Adrenal gland (tissue), 12 donors: ENCODE results near the gene RAD51D. TPM values are rescaled to one million over a fixed set of nuclear protein-coding genes. Genes with fewer than 3 reads are reported as not detected.
"Not testable (repeated sequence)": the region's sequence is repeated elsewhere in the genome, so short reads cannot be mapped to it uniquely, and the experiment has no call there.

ENCODE experiments used
- DNase-seq, 7 donors: peaks; one replicate each; pipeline ENCODE4 v3.0.0-alpha.2; 2019 to 2020
- H3K27ac ChIP-seq, 5 donors: fragments of 200-600 bp; sonication (generic) in 4 of 5; 1 replicate in 3 of 5; 2 replicates in 2 of 5; pipeline versions ENCODE4 v1.5.1 to v1.8.0; 2016 to 2020; ENCODE audit warnings: mild to moderate bottlenecking in 1 of 5
- H3K27me3 ChIP-seq: fragments of 200-600 bp; 2 replicates; pipeline ENCODE4 v1.8.0; 2021
- H3K36me3 ChIP-seq, 2 donors: fragments of 200-600 bp; replicated peaks in 1 of 2; 1 replicate in 1 of 2; 2 replicates in 1 of 2; pipeline versions ENCODE4 v1.5.1 to v1.8.0; 2018 to 2022
- H3K4me1 ChIP-seq, 2 donors: fragments of 200-600 bp; replicated peaks in 1 of 2; 1 replicate in 1 of 2; 2 replicates in 1 of 2; pipeline versions ENCODE4 v1.5.1 to v1.8.0; 2018 to 2021
- H3K4me3 ChIP-seq, 4 donors: fragments of 200-600 bp; sonication (generic) in 3 of 4; one replicate each; pipeline ENCODE4 v1.5.1; 2016 to 2018
- H3K9me3 ChIP-seq, 3 donors: fragments of 200-600 bp; sonication (generic) in 1 of 3; replicated peaks in 1 of 3; 1 replicate in 2 of 3; 2 replicates in 1 of 3; pipeline versions ENCODE4 v1.5.1 to v1.8.0; 2016 to 2021
- POLR2A ChIP-seq, 2 donors: fragments of 450-650 bp; IDR thresholded peaks; one replicate each; pipeline ENCODE4 v1.6.1; 2017; ENCODE audit warnings: antibody characterized with exemption in 2 of 2, mild to moderate bottlenecking in 2 of 2, moderate library complexity in 1 of 2
- WGBS, 4 donors: extraction: QIAGEN DNeasy Blood & Tissue Kit in 2 of 4; methylation state at CpG; one replicate each; pipeline versions ENCODE4 v1.1.5 to v1.1.7; 2013 to 2017; 5-methylcytosine and 5-hydroxymethylcytosine counted together
- intact Hi-C, 2 donors: fragments of 100-400 bp; cut with DNase I; formaldehyde crosslinking; loops; one replicate each; pipeline versions ENCODE4 v1.14.1 to v1.15.0; 2022 to 2023
- polyA plus RNA-seq, 3 donors: library from polyadenylated mRNA; stranded (reverse); fragments of 200-250 nt in 2 of 3; fragments of 350-450 nt in 1 of 3; fragmentation: Illumina TruSeq in 1 of 3; extraction: RNeasy Lipid Tissue Mini Kit (QIAGEN cat#74804) in 1 of 3; gene quantifications; one replicate each; pipeline ENCODE4 v1.2.3, GENCODE V29; 2013 to 2014
- total RNA-seq, 9 donors: library from RNA; depleted of rRNA in 4 of 9; stranded (reverse); fragments of >200 nt in 4 of 9; fragments of 120-200 nt in 1 of 9; fragmentation: NEBNext Ultra II Directional in 1 of 9; extraction: Animal tissue kit (Norgen Biotek cat#: 25700) in 1 of 9; gene quantifications; one replicate each; pipeline versions ENCODE4 v1.1.0 to v1.2.4, GENCODE V29; 2013 to 2023
- TF ChIP-seq, protein P1 (sequence below), 6 experiments: fragments of 450-650 bp in 4 of 6; fragments of 200-600 bp in 2 of 6; sonication (generic) in 1 of 6; IDR thresholded peaks; 1 replicate in 5 of 6; 2 replicates in 1 of 6; pipeline versions ENCODE4 v1.5.1 to v1.8.0; 2016 to 2021; ENCODE audit warnings: antibody characterized with exemption in 6 of 6, mild to moderate bottlenecking in 2 of 6, moderate library complexity in 1 of 6
- donor health status: healthy with polysubstance abuse.
- donor health status: Bipolar disorder and iron deficiency.
- donor health status: DM: yes; HTN: yes; CAD: no.
- donor health status: DM: no; HTN: no; CAD: no.
- donor health status: DM: no; HTN: no; CAD: no.
- donor health status: DM: yes; HTN: yes; CAD: no.

The RAD51D gene
- total and polyA plus RNA-seq, 12 donors: 3.3 to 14.3 (median 5.8) TPM

GRCh38 chr17:35048685-35049379 lies 70.8 kb downstream of the RAD51D start:
- Histone ChIP-seq H3K27ac (no peak overlapping the region), H3K4me1 (peaks cover 4 to 30% of the 10 kb centered on the region in 2 donors), H3K36me3 (no peaks in the 10 kb centered on the region), H3K9me3 (no peaks in the 10 kb centered on the region), H3K27me3 (no peaks in the 10 kb centered on the region), H3K4me3 (no peak overlapping the region)
- intact Hi-C loops: no loop called here
- TF ChIP-seq POLR2A (IDR thresholded peaks at IDR 0.05): no peak
- TF ChIP-seq, protein P1, sequence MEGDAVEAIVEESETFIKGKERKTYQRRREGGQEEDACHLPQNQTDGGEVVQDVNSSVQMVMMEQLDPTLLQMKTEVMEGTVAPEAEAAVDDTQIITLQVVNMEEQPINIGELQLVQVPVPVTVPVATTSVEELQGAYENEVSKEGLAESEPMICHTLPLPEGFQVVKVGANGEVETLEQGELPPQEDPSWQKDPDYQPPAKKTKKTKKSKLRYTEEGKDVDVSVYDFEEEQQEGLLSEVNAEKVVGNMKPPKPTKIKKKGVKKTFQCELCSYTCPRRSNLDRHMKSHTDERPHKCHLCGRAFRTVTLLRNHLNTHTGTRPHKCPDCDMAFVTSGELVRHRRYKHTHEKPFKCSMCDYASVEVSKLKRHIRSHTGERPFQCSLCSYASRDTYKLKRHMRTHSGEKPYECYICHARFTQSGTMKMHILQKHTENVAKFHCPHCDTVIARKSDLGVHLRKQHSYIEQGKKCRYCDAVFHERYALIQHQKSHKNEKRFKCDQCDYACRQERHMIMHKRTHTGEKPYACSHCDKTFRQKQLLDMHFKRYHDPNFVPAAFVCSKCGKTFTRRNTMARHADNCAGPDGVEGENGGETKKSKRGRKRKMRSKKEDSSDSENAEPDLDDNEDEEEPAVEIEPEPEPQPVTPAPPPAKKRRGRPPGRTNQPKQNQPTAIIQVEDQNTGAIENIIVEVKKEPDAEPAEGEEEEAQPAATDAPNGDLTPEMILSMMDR (IDR thresholded peaks at IDR 0.05): no peak
- 86 to 98% (median 93%) methylated on average over 3 of the region's 3 CpGs for WGBS, 4 donors
- DNase-seq: no peak

DNA sequence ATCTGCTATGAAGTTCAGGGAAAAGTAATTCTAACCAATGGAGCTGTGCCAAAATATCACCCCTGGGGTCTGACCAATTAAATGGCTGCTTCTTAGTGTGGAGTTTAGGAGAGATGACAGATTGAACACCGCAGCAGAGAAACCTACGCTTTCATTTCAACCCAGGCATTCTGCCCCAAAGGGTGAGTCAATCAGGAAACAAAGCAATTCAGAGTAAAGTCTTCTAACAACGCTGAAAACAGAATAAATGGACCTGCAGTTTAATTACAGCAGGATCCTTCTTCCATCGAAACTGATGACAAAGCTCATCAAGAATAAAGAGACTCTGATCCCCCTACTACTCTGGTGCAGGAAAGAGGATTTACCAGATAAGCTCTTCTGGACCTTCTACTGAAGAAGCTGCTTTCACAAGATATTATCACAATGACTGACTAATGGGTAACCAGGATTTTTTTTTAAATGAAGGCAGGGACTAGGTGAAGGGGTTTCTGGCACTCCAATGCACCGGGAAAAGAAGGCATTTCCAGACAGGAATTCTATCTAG lies 72.8 kb downstream of the RAD51D start:
- Histone ChIP-seq H3K36me3 (no peaks in the 10 kb centered on the region), H3K9me3 (no peaks in the 10 kb centered on the region), H3K4me3 (no peak overlapping the region), H3K27ac (no peak overlapping the region), H3K27me3 (no peaks in the 10 kb centered on the region), H3K4me1 (peaks cover 4 to 18% of the 10 kb centered on the region in 2 donors)
- 56 to 73% (median 66%) methylated on average over 5 of the region's 5 CpGs for WGBS, 4 donors
- intact Hi-C loops: no loop called here
- TF ChIP-seq, protein P1 (IDR thresholded peaks at IDR 0.05): no peak
- TF ChIP-seq POLR2A (IDR thresholded peaks at IDR 0.05): no peak
- no peak for DNase-seq

DNA sequence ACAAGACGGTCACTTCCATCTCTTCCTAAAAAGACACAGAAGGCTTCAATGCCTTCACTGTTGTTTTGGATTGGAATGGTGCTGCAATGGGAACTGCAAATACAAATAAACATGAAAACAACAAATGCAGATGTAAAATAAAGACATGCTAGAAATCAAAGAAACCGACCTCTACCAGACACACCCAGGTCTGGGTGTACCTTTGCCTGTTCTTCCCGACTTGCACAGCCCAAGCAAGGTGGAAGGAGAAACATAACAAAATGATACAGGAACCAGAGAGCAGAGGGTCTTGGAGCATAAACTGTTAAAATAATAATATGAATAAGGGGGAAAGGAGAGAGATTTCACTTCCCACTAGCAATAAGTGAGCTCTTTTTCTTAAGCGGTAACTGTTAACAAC lies 73.4 kb downstream of the RAD51D start:
- no peak for DNase-seq
- Histone ChIP-seq H3K9me3 (no peaks in the 10 kb centered on the region), H3K27me3 (no peaks in the 10 kb centered on the region), H3K4me3 (no peak overlapping the region), H3K4me1 (peaks cover 0 to 17% of the 10 kb centered on the region in 2 donors), H3K27ac (no peak overlapping the region), H3K36me3 (no peaks in the 10 kb centered on the region)
- intact Hi-C loops: no loop called here
- TF ChIP-seq, protein P1 (IDR thresholded peaks at IDR 0.05): no peak
- no peak for TF ChIP-seq POLR2A (IDR thresholded peaks at IDR 0.05)
- WGBS, 4 donors: 75 to 86% (median 81%) methylated on average over 4 of the region's 4 CpGs

- not testable (repeated sequence) for H3K4me3 ChIP-seq, H3K36me3 ChIP-seq
- WGBS, 4 donors: 93 to 96% (median 95%) methylated on average over 13 of the region's 13 CpGs
Observed at GRCh38 chr17:35045458-35045979, 74.1 kb downstream of the RAD51D start.

More at GRCh38 chr17:35045458-35045979, 74.1 kb downstream of the RAD51D start:
- H3K27ac ChIP-seq, DNase-seq, intact Hi-C loops, H3K9me3 ChIP-seq, H3K27me3 ChIP-seq, H3K4me1 ChIP-seq: not testable (repeated sequence)
